Left lung (tissue), 10 donors: ENCODE data around the gene EIF2B2. TPM values are rescaled to one million over a fixed set of nuclear protein-coding genes. Genes with fewer than 3 reads are reported as not detected.
"Not testable (repeated sequence)": the region's sequence is repeated elsewhere in the genome, so short reads cannot be mapped to it uniquely, and the experiment has no call there.

Source experiments
- ATAC-seq: fragments of 200-7000 bp; cut with Tn5 transposase; one replicate; pipeline ENCODE4 v1.9.1; 2020; ENCODE audit warnings: moderate library complexity
- DNase-seq, 4 donors: peaks; one replicate each; pipeline ENCODE4 v3.0.0-alpha.2; 2013 to 2020
- H3K27ac ChIP-seq, 2 donors: fragments of 200-600 bp; sonication (generic) in 1 of 2; one replicate each; pipeline versions ENCODE4 v1.5.0 to v1.8.0; 2020 to 2021
- H3K27me3 ChIP-seq, 2 donors: fragments of 200-600 bp; sonication (generic) in 1 of 2; one replicate each; pipeline versions ENCODE4 v1.5.0 to v1.8.0; 2020 to 2021
- H3K36me3 ChIP-seq, 2 donors: fragments of 200-600 bp; sonication (generic) in 1 of 2; one replicate each; pipeline versions ENCODE4 v1.5.0 to v1.8.0; 2020 to 2021
- H3K4me1 ChIP-seq, 2 donors: fragments of 200-600 bp; one replicate each; pipeline ENCODE4 v1.8.0; 2021
- H3K4me3 ChIP-seq, 2 donors: fragments of 200-600 bp; sonication (generic) in 1 of 2; one replicate each; pipeline versions ENCODE4 v1.5.0 to v1.8.0; 2020 to 2021; ENCODE audit warnings: mild to moderate bottlenecking in 1 of 2
- H3K9me3 ChIP-seq, 2 donors: fragments of 200-600 bp; sonication (generic) in 1 of 2; one replicate each; pipeline versions ENCODE4 v1.5.0 to v1.8.0; 2020 to 2021
- intact Hi-C, 2 donors: fragments of 100-400 bp; cut with DNase I; formaldehyde crosslinking; loops; one replicate each; pipeline versions ENCODE4 v1.11.2 to v1.14.2; 2022
- polyA plus RNA-seq, 6 donors: library from polyadenylated mRNA; unstranded; fragments of 120-200 nt; gene quantifications; one replicate each; pipeline ENCODE4 v1.2.1, GENCODE V29; 2013; ENCODE audit not compliant: insufficient read length in 6 of 6
- total RNA-seq, 2 donors: library from RNA; stranded (reverse); fragmentation: NEBNext Ultra II Directional; extraction: Animal tissue kit (Norgen Biotek cat#: 25700); gene quantifications; one replicate each; pipeline ENCODE4 v1.2.1, GENCODE V29; 2021
- TF ChIP-seq, protein P1 (sequence below), 2 donors: fragments of 200-600 bp; sonication (generic) in 1 of 2; IDR thresholded peaks; one replicate each; pipeline versions ENCODE4 v1.5.0 to v1.8.0; 2021; ENCODE audit warnings: antibody characterized with exemption in 2 of 2
- donor health status: DM: no; HTN: yes; CAD: no.
- donor health status: DM: no; HTN: no; CAD: no.

Gene EIF2B2
- total and polyA plus RNA-seq, 8 donors = 38.7 to 58.2 (median 46.7) TPM

DNA sequence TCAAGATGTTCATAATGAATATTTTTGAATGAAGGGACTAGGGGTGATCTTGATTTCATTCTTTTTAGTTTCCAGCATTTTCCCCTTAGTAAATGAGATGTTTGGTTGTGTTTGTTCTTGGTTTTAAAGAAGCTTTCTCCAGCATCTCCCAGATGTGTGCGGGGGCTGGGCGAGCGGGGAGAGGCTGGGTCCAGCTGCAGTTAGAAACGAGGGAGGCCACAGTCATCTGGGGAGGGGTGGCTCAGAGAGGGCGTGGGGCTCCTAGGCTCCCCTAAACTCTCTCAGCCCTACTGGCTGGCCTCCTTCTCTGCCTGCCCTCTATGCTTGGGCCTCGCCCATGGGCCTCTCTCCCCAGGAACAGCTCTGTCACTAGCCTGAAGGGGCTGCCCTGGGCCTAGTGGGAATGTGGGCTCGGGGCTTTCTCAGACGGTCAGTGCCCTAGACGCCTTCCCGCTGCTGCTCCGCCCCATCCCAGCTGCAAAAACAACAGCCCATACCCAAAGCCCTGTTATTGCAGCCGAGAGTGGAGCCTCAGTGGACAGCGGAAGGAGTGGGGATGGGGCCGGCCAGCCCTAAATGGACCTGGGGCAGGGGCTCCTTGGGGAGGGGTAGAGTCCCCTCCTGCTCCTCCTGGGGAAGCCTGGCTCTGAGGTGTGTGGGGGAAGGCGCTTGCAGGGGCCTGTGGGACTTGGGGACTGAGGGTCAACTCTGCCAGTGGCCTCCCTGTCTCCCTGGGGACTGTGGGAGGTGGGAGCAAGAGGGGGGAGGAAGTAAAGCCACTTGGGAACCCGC is 18.3 kb upstream of the EIF2B2 start:
- Histone ChIP-seq H3K4me1 (no peaks in the 10 kb centered on the region), H3K27me3 (no peaks in the 10 kb centered on the region), H3K4me3 (no peak overlapping the region), H3K36me3 (no peaks in the 10 kb centered on the region), H3K9me3 (no peaks in the 10 kb centered on the region), H3K27ac (no peak overlapping the region)
- no peak for DNase-seq
- intact Hi-C loops = no loop called here
- ATAC-seq = no peak
- TF ChIP-seq, protein P1, sequence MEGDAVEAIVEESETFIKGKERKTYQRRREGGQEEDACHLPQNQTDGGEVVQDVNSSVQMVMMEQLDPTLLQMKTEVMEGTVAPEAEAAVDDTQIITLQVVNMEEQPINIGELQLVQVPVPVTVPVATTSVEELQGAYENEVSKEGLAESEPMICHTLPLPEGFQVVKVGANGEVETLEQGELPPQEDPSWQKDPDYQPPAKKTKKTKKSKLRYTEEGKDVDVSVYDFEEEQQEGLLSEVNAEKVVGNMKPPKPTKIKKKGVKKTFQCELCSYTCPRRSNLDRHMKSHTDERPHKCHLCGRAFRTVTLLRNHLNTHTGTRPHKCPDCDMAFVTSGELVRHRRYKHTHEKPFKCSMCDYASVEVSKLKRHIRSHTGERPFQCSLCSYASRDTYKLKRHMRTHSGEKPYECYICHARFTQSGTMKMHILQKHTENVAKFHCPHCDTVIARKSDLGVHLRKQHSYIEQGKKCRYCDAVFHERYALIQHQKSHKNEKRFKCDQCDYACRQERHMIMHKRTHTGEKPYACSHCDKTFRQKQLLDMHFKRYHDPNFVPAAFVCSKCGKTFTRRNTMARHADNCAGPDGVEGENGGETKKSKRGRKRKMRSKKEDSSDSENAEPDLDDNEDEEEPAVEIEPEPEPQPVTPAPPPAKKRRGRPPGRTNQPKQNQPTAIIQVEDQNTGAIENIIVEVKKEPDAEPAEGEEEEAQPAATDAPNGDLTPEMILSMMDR (IDR thresholded peaks at IDR 0.05) = no peak

DNA sequence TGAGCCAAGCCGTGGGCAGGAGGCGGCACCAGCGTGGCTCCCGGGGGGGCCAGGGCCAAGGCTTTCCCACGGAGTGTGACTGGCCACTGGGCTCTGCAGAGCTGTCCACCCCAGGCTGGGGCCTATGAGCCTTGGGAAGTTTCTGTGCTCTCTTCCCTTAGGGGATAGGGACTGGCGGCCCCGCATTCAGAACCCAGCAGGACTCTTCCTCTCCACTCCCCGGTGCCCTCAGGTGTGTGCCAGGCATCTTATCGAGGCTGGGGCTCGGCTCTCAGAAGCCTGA is 17.8 kb upstream of the EIF2B2 start:
- no peaks in the 10 kb centered on the region for H3K4me1 ChIP-seq
- no peaks in the 10 kb centered on the region for H3K9me3 ChIP-seq
- intact Hi-C loops = no loop called here
- no peak for ATAC-seq
- DNase-seq = no peak
- no peak overlapping the region for H3K27ac ChIP-seq
- TF ChIP-seq, protein P1 (IDR thresholded peaks at IDR 0.05) = no peak
- H3K27me3 ChIP-seq = no peaks in the 10 kb centered on the region
- H3K36me3 ChIP-seq = no peaks in the 10 kb centered on the region
- no peak overlapping the region for H3K4me3 ChIP-seq

DNA sequence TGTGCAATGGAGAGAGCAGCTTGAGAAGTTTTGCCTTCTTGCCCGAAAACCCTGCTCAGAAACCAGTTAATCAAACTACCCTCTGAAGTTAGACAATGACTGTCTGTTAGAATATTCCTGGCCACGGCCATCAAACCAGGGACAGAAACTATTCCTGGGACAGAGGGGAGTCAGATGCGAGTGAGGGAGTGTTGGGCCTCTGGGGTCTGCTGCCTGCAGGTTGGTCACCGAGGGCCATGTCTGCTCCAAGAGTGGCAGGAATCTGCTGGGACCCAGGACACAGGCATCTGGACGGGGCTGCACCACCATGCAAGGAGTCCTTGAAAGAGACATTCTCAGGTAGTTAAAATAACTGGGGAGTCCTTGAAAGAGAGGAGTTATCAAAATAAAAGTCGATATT is 16.9 kb upstream of the EIF2B2 start:
- Histone ChIP-seq H3K4me1 (no peaks in the 10 kb centered on the region), H3K9me3 (no peaks in the 10 kb centered on the region), H3K27ac (no peak overlapping the region), H3K4me3 (no peak overlapping the region), H3K36me3 (no peaks in the 10 kb centered on the region), H3K27me3 (no peaks in the 10 kb centered on the region)
- no peak for ATAC-seq
- TF ChIP-seq, protein P1 (IDR thresholded peaks at IDR 0.05) = no peak
- intact Hi-C loops = no loop called here
- no peak for DNase-seq

DNA sequence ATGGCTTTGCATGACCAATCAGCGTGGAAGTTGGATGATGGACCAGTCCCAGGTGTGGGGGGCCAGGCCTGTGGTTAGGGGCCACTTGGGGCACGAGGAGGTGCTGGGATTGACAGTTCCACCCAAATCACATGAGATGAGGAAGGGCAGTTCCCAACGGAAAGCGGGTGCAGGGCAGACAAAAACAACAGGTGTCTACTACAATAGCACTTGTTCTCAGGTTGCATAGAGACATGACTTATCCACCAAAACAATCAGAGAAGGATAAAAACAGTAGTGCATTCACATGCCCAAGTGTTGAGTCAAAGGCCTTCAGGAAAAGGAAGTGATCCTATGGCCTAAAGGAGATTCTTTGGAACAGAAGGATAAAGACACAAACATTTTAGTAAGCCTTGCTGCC is 14.6 kb upstream of the EIF2B2 start:
- Histone ChIP-seq H3K36me3 (no peaks in the 10 kb centered on the region), H3K4me3 (no peak overlapping the region), H3K9me3 (no peaks in the 10 kb centered on the region), H3K4me1 (no peaks in the 10 kb centered on the region), H3K27me3 (no peaks in the 10 kb centered on the region), H3K27ac (no peak overlapping the region)
- intact Hi-C loops = no loop called here
- ATAC-seq = no peak
- no peak for DNase-seq
- TF ChIP-seq, protein P1 (IDR thresholded peaks at IDR 0.05) = no peak

DNA sequence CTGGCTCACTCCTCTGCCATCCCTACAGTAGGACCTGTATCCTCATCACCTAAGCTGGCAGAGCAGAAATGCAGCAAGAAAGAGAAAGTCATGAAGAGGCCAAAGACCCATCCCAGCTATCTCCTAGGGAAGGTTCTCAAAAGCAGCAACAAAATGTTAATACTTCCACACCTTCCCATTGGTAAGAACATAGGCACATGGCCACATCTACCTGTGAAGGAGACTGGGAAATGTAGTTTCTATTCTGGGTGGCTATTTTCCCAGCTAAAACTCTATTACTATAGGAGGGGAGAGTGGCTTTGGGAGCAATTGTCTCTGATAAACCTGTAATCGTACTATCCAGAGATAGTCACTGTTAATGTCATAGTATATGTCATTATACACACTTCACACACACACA is 13.7 kb upstream of the EIF2B2 start:
- H3K9me3 ChIP-seq = no peaks in the 10 kb centered on the region
- DNase-seq (no peak), ATAC-seq (no peak)
- H3K4me3 ChIP-seq = no peak overlapping the region
- H3K36me3 ChIP-seq = no peaks in the 10 kb centered on the region
- no peaks in the 10 kb centered on the region for H3K4me1 ChIP-seq
- TF ChIP-seq, protein P1 (IDR thresholded peaks at IDR 0.05) = no peak
- H3K27ac ChIP-seq = no peak overlapping the region
- H3K27me3 ChIP-seq = no peaks in the 10 kb centered on the region
- intact Hi-C loops = no loop called here

DNA sequence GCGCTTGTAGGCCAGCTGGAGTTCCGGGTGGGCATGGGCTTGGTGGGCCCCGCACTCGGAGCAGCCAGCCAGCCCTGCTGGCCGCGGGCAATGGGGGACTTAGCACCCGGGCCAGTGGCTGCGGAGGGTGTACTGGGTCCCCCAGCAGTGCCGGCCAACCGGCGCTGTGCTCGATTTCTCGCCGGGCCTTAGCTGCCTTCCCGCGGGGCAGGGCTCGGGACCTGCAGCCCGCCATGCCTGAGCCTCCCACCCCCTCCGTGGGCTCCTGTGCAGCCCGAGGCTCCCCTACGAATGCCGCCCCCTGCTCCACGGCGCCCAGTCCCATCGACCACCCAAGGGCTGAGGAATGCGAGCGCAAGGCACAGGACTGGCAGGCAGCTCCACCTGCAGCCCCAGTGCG is 8.5 kb upstream of the EIF2B2 start:
- H3K36me3 ChIP-seq, intact Hi-C loops: not testable (repeated sequence)

DNA sequence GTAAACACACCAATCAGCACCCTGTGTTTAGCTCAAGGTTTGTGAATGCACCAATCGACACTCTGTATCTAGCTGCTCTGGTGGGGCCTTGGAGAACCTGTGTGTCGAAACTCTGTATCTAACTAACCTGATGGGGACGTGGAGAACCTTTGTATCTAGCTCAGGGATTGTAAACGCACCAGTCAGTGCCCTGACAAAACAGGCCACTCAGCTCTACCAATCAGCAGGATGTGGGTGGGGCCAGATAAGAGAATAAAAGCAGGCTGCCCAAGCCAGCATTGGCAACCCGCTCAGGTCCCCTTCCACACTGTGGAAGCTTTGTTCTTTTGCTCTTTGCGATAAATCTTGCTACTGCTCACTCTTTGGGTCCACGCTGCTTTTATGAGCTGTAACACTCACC is 6.9 kb upstream of the EIF2B2 start:
- intact Hi-C loops, ATAC-seq, DNase-seq, H3K4me3 ChIP-seq, H3K9me3 ChIP-seq, H3K4me1 ChIP-seq, H3K36me3 ChIP-seq, H3K27ac ChIP-seq, H3K27me3 ChIP-seq: not testable (repeated sequence)

More for the DNA sequence above, 8.5 kb upstream of the EIF2B2 start:
- H3K27ac ChIP-seq, H3K9me3 ChIP-seq, DNase-seq, H3K4me1 ChIP-seq, H3K4me3 ChIP-seq, H3K27me3 ChIP-seq, ATAC-seq: not testable (repeated sequence)
